ENCODE measurements around the gene PRKCQ.

DNA sequence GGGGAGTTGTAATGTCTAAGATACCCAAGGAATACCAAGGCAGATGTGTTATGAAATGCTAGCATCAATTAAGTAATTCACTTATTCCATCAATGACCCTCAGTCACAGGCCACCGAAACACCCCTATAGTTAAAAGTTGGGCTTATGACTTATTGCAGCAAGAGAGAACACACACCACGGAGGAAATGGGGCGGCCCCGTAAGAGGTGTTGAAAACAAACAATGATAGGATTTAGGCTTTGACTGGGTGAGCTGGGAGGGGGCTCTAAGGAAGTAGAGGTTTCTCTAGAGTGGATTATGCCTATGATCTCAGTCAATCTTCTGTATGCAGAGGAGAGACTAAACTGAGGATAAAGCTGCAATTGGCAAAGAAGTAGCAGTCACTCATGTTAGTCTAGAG lies 45.4 kb upstream of the PRKCQ start:
- TF ChIP-seq, protein P1, sequence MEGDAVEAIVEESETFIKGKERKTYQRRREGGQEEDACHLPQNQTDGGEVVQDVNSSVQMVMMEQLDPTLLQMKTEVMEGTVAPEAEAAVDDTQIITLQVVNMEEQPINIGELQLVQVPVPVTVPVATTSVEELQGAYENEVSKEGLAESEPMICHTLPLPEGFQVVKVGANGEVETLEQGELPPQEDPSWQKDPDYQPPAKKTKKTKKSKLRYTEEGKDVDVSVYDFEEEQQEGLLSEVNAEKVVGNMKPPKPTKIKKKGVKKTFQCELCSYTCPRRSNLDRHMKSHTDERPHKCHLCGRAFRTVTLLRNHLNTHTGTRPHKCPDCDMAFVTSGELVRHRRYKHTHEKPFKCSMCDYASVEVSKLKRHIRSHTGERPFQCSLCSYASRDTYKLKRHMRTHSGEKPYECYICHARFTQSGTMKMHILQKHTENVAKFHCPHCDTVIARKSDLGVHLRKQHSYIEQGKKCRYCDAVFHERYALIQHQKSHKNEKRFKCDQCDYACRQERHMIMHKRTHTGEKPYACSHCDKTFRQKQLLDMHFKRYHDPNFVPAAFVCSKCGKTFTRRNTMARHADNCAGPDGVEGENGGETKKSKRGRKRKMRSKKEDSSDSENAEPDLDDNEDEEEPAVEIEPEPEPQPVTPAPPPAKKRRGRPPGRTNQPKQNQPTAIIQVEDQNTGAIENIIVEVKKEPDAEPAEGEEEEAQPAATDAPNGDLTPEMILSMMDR (IDR thresholded peaks at IDR 0.05): no peak
- TF ChIP-seq POLR2A (IDR thresholded peaks at IDR 0.05): no peak

Data from testis (tissue), 2 donors.